OCI-LY1 (cell line): ENCODE results near the gene CDRT15.

ENCODE experiments used
- CTCF ChIP-seq: fragments of 200-600 bp; sonication (generic), shearing (Covaris generic); IDR thresholded peaks from 2 replicates; pipeline ENCODE4 v1.5.1; 2017; ENCODE audit warnings: mild to moderate bottlenecking, antibody characterized with exemption, low read length, moderate library complexity, mixed read lengths
- EZH2 ChIP-seq: fragments of 200-600 bp; sonication (generic), shearing (Covaris generic); IDR thresholded peaks from 2 replicates; pipeline ENCODE4 v1.8.0; 2017; ENCODE audit warnings: borderline replicate concordance, mixed run types, mild to moderate bottlenecking, antibody characterized with exemption, low read length, moderate library complexity, mixed read lengths

- TF ChIP-seq CTCF (no peak), EZH2 (no peak)
Measured at GRCh38 chr17:14207791-14208190, 28.9 kb downstream of the CDRT15 start.
